ENCODE measurements around the gene VWA5A. TPM values are rescaled to one million over a fixed set of nuclear protein-coding genes. Genes with fewer than 3 reads are reported as not detected.

The VWA5A gene
- total and polyA plus RNA-seq, 9 of the 15 experiments (the other 6 are each of a cell fraction or from before 2014, with no cell fraction given): 4.6 to 19.7 (median 6.9) TPM

DNA sequence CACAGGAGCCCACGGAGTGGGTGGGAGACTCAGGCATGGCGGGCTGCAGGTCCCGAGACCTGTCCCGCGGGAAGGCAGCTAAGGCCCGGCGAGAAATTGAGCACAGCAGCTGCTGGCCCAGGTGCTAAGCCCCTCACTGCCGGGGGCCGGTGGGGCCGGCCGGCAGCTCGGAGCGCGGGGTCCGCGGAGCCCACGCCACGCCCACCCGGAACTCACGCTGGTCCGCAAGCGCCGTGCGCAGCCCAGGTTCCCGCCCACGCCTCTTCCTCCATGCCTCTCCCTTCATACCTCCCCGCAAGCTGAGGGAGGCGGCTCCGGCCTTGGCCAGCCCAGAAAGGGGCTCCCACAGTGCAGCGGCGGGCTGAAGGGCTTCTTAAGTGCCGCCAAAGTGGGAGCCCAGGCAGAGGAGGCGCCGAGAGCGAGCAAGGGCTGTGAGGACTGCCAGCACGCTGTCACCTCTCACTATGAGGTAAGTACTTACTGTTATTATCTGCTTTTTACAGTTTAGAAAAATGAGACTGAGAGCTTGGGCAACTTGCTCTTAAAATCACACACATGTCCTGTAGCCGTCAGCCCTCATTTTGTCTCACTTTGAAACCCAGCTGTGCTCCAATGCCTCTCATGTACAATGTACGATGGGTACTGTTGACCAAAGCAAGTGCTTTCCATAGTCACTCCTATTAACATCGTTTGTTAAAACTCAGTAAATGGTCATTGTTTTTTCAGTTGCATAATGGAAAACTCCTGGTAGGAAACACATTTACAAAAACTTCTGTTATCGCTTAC lies 55.7 kb downstream of the VWA5A start (continued):
- TF ChIP-seq, protein P1, sequence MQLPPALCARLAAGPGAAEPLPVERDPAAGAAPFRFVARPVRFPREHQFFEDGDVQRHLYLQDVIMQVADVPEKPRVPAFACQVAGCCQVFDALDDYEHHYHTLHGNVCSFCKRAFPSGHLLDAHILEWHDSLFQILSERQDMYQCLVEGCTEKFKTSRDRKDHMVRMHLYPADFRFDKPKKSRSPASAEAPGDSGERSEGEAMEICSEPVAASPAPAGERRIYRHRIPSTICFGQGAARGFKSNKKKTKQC (CRISPR knock-in tag; IDR thresholded peaks at IDR 0.05): no peak
- TF ChIP-seq YBX1 (IDR thresholded peaks at IDR 0.05) (no peak), TAF15 (IDR thresholded peaks at IDR 0.05; ENCODE audit: low read depth, low read length) (no peak), MBD2 (IDR thresholded peaks at IDR 0.05; ENCODE audit: borderline replicate concordance, low read depth) (no peak), SMARCC2 (IDR thresholded peaks at IDR 0.05; ENCODE audit: low read depth) (0 out of 2 replicates have a peak, but pooled peaks have one; percentile 23), TAF1 (IDR thresholded peaks at IDR 0.05; ENCODE audit: control insufficient read depth, extremely low read depth, insufficient read depth, low read length, severe bottlenecking) (peak; percentile 61), ZBTB1 (CRISPR knock-in tag; IDR thresholded peaks at IDR 0.05; ENCODE audit: borderline replicate concordance, low read depth) (no peak), ZNF717 (CRISPR knock-in tag; IDR thresholded peaks at IDR 0.05) (no peak), RBFOX2 (IDR thresholded peaks at IDR 0.05; ENCODE audit: low read depth, low read length) (peak; percentile 87), CXXC5 (CRISPR knock-in tag; IDR thresholded peaks at IDR 0.05) (peak; percentile 90), NFIC (IDR thresholded peaks at IDR 0.05) (peak; percentile 21; the same call in 1 of the 2 replicates), ELF2 (CRISPR knock-in tag; IDR thresholded peaks at IDR 0.05) (0 out of 2 replicates have a peak, but pooled peaks have one; percentile 57), CBX3 (IDR thresholded peaks at IDR 0.05; ENCODE audit: borderline replicate concordance in 1 of 2, low read length in 2 of 2) (no peak), SRSF1 (IDR thresholded peaks at IDR 0.05; ENCODE audit: low read depth, low read length) (no peak)
- TF ChIP-seq, protein P2, sequence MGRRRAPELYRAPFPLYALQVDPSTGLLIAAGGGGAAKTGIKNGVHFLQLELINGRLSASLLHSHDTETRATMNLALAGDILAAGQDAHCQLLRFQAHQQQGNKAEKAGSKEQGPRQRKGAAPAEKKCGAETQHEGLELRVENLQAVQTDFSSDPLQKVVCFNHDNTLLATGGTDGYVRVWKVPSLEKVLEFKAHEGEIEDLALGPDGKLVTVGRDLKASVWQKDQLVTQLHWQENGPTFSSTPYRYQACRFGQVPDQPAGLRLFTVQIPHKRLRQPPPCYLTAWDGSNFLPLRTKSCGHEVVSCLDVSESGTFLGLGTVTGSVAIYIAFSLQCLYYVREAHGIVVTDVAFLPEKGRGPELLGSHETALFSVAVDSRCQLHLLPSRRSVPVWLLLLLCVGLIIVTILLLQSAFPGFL (CRISPR knock-in tag; IDR thresholded peaks at IDR 0.05): no peak
- TF ChIP-seq, protein P3, sequence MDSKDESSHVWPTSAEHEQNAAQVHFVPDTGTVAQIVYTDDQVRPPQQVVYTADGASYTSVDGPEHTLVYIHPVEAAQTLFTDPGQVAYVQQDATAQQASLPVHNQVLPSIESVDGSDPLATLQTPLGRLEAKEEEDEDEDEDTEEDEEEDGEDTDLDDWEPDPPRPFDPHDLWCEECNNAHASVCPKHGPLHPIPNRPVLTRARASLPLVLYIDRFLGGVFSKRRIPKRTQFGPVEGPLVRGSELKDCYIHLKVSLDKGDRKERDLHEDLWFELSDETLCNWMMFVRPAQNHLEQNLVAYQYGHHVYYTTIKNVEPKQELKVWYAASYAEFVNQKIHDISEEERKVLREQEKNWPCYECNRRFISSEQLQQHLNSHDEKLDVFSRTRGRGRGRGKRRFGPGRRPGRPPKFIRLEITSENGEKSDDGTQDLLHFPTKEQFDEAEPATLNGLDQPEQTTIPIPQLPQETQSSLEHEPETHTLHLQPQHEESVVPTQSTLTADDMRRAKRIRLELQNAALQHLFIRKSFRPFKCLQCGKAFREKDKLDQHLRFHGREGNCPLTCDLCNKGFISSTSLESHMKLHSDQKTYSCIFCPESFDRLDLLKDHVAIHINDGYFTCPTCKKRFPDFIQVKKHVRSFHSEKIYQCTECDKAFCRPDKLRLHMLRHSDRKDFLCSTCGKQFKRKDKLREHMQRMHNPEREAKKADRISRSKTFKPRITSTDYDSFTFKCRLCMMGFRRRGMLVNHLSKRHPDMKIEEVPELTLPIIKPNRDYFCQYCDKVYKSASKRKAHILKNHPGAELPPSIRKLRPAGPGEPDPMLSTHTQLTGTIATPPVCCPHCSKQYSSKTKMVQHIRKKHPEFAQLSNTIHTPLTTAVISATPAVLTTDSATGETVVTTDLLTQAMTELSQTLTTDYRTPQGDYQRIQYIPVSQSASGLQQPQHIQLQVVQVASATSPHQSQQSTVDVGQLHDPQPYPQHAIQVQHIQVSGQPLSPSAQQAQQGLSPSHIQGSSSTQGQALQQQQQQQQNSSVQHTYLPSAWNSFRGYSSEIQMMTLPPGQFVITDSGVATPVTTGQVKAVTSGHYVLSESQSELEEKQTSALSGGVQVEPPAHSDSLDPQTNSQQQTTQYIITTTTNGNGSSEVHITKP (IDR thresholded peaks at IDR 0.05; ENCODE audit: partially characterized antibody): peak; percentile 53
- TF ChIP-seq, protein P4, sequence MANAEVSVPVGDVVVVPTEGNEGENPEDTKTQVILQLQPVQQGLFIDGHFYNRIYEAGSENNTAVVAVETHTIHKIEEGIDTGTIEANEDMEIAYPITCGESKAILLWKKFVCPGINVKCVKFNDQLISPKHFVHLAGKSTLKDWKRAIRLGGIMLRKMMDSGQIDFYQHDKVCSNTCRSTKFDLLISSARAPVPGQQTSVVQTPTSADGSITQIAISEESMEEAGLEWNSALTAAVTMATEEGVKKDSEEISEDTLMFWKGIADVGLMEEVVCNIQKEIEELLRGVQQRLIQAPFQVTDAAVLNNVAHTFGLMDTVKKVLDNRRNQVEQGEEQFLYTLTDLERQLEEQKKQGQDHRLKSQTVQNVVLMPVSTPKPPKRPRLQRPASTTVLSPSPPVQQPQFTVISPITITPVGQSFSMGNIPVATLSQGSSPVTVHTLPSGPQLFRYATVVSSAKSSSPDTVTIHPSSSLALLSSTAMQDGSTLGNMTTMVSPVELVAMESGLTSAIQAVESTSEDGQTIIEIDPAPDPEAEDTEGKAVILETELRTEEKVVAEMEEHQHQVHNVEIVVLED (CRISPR knock-in tag; IDR thresholded peaks at IDR 0.05): peak; percentile 23; the same call in 1 of the 2 replicates
- TF ChIP-seq, protein P5, sequence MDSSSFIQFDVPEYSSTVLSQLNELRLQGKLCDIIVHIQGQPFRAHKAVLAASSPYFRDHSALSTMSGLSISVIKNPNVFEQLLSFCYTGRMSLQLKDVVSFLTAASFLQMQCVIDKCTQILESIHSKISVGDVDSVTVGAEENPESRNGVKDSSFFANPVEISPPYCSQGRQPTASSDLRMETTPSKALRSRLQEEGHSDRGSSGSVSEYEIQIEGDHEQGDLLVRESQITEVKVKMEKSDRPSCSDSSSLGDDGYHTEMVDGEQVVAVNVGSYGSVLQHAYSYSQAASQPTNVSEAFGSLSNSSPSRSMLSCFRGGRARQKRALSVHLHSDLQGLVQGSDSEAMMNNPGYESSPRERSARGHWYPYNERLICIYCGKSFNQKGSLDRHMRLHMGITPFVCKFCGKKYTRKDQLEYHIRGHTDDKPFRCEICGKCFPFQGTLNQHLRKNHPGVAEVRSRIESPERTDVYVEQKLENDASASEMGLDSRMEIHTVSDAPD (CRISPR knock-in tag; IDR thresholded peaks at IDR 0.05): no peak

Data from K562 (cell line).